ENCODE data around the gene TFDP2.
"Not testable (repeated sequence)": the region's sequence is repeated elsewhere in the genome, so short reads cannot be mapped to it uniquely, and the experiment has no call there.

Gene TFDP2

DNA sequence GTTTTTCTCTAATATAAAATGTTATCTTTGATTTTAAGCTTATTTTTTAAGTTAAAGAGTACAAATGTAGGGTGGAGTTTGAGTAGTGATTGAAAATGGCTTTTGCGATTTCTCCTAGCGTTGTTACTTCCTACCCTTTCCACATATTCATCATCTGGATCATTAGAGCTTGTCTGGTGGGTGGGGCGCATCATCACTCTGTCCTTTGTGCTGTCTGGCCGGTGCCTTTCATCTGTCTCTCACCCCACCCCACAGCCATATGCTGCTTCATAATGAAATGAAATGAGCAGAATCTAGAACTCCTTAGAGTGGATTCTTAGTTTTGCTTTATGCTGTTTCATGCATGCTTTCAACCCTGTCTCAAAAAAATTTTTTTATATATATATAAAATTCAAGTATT lies 228.6 kb downstream of the TFDP2 start:
- no peak for DNase-seq

DNA sequence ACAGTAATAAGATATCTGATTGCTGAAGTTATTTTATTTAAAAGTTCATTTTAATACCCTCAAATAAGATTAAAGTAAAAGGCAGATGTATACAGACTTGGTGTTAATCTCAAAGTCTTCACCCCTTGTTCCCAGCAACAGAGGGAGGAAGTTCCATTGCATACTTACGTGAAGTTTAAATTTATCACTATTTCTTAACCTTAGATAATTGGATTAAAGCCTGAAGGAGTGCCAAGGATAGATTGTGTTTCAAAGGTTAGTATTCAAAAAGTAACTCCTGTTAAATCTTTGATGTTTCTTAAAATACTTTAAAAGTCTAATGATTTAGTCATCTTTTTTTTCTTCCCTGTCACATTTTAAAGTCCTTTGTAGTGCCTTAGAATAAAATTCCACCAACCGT lies 233.6 kb downstream of the TFDP2 start:
- no peak for DNase-seq

DNA sequence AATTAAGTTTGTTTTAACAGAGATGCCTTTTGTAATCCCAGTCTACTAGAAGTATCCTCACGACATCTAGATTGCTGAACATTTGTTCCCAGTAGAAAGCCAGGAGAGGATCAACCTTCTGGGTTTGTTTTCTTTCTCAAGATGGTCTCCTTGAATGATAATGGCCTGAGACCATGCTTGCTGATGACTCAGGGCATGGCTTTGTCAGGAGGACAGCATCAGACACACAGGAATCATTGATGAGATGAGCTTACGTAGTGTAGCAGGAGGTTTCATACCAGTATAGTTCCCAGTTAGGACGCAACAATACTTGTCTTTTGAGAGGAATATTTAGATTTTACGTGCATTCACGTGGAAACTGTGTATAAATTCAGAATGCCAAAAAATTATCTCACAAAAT lies 234.3 kb downstream of the TFDP2 start:
- no peak for DNase-seq

DNA sequence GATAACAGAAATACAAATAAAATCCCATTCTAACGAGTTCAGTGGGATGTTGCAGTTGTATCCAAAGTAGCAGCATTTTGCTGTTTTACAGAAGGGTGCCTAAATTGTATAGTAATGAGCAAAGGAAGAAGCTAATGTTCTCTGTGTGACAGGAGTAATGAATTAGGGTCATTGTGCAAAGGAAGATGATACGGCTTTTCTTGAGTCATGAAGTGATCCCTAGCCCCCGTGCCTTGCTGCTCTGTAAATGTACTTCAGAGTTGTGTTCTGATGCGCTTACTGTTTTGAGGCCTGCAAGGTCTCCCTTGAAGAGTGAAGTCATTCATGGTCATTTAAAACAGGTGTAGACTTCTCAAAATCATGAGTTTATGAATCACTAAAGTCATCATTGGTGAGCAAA lies 235.0 kb downstream of the TFDP2 start:
- DNase-seq = no peak

DNA sequence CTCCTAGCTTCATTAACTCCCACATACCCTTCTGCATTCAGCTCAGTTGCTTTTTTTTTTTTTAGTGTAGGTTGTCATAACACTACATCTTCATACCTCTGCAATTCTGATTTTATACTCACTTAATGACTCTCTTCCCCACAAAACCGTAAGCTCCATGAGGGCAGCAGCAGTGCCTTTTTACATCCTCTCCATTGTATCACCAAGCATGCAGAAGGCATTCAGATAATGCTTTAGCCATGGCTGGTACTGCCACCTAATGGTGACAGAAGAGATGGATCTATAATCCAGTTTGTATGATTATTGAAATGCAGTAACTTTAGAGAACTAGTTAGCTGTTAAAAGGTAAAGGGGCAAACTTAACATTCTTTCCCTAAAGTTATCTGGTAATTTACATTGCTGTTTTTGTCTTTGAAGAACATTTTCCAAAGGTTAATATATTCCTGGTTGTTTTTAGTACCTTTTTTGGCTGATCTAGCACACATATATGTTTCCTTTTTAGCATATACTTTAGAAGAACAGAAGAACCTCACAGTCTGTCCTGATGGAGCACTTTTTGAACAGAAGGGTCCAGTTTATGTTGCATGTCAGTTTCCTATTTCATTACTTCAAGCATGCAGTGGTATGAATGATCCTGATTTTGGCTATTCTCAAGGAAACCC lies 236.1 kb downstream of the TFDP2 start:
- DNase-seq = peak in 4 of 5 donors; percentile 20 to 71 (median 32)

DNA sequence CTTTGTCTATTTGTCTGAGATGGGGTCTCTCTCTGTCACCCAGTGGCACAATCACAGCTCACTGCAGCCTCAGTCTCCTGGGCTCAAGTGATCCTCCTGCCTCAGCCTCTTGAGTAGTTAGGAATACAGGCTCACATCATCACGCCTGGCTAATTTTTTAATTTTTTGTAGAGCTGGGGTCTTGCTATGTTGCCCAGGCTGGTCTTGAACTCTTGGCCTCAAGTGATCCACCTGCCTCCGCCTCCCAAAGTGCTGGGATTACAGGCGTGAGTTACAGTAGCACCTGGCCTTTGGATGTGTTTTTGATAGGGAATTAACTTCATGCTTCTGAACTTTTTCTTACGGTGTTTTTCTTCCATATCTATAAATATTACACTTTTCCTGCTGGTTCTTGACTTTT lies 239.4 kb downstream of the TFDP2 start:
- DNase-seq = not testable (repeated sequence)

DNA sequence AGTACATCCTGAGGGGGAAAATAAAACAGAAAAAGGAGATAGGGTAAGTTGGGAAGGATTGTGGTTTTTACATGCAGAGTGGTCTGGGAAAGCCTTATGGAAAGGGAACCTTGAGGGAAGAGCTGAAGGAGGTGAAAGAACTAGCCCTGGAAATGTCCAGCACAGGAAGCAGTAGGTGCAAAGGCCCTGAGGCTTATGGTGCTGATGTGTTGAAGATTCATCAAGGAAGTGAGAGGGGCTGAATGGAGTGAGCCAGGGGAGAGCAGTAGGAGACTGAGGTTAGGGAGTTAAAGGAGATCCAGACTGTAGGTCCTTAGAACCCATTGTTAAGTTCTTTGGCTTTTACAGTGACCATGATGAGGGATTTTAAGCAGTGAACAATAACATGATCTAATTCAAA lies 239.9 kb downstream of the TFDP2 start:
- no peak for DNase-seq

DNA sequence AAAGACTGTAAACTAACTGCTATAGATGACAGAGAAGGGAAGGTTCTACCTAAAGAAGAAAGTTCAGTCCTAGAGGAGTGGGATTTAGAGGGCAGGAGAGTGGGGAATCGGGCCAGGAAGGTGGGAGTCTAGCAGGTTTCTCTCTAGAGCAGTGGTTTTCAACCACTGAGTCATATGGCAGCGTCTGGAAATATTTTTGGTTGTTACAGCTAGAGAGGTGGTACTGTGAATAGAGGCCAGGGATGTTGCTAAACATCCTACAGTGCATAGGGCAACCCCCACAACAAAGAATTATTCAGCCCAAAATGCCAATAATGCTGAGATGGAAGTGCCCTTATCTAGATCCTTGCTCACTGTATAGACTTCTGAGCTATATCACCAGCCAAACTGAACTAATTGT lies 244.2 kb downstream of the TFDP2 start:
- no peak for DNase-seq

DNA sequence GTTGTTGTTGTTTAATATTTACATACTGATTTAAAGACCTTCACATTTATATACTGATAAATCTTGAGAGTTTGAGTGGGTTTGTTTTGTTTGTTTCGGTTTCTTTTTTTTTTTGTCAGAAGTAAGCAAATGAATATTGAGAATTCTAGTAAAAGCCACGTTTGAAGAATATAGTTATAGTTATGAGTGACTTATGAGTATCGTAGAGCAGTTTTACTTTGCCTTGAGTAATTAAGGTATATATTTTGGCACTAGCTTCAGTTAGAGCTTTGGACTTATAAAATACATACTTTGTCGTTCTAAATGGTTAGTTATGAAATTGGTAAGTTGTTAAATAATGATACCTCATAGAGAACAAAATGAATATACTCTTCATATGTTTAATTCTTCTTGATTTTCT lies 245.1 kb downstream of the TFDP2 start:
- peak in 1 of 5 donors; percentile 4 for DNase-seq

DNA sequence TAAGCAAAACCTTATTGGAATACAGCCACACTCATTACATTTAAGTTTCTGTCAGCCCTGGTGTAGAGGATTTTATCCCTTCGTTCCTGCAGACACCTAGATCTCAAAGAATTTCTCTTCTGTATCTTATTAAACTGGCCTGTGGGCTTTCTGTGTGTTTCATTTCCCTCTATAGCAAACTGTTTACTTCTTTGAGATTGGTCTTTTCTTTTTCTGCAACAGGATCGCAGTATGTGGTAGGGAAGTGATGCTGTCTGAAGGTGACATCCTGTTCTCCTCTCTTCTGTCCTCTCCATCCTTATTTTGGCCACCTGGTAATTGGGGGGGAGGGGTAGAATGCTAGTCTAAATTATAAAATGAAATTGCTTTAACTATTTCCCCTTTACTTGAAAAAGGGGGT lies 247.4 kb downstream of the TFDP2 start:
- no peak for DNase-seq

DNA sequence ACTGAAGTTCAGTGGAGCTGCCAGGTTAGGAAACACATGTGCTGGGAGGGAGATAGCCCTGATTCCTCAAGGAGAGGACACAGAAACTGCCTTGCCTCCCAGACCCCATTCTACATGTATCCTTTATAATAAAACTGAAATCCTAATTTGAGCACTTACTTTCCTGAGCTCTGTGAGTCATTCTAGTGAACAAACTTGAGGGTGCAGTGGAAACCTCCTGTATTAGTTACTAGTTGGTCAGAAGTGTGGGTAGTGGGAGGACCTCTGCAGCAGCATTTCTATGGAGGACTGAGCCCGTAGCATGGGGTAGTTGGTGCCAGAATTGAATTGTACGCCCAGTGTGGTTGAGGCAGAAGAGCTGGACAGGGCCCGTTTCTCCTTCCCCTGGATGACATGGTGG lies 249.0 kb downstream of the TFDP2 start:
- DNase-seq = no peak

DNA sequence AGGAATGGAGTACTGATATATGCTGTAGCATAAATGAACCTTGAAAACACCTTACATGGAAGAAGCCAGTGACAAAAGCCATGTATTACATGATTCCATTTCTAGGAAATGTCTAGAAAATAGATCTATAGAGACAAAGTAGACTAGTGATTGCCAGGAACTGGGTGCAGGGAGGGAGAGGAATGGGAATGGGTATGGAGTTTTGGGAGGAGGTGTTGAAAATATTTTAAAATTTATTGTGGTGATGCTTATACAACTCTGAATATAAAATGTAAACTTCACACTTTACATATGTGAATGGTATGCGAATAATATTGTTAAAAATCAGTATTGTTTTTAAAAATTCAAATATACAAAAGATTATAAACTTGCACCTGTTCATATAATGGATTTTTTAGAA lies 250.4 kb downstream of the TFDP2 start:
- DNase-seq = no peak

DNA sequence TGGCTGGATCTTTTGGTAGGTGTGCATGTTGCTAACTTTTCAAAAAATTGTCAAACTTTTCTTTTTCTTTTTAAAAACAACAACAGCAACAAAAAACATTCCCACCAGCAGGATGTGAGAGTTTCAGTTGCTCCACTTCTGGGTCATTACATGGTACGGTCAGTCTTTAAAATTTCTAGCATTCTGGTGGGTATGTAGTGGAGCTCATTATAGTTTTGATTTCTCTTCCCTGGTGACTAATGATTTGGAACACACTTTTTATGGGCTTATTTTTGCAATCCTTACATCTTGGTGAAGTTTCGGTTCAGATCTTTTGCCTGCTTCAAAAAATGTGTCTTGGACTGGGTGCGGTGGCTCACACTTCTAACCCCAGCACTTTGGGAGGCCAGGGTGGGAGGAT lies 253.6 kb downstream of the TFDP2 start:
- no peak for DNase-seq

DNA sequence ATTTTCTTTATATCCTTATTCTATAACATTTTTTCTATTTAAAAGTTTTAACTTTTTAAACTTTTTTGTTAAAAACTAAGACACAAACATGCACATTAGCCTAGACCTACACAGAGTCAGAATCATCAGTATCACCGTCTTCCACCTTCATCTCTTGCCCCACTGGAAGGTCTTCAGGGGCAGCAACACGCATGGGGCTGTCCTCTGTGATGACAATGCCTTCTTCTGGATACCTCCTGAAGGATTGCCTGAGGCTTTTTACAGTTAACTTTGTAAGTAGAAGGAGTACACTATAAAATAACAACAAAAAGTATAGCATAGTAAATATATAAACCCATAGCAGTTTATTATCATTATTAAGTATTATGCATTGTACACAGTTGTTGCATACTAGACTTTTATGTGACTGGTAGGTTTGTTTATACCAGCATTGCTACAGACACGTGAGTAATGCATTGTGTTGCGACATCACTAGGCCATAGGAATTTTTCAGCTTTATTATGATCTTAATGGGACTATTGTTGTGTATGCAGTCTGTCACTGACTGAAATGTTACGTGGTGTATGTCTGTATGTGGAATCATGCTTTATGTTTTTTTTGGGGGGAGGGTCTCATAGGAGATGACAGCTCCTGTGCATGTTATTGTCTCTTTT lies 254.7 kb downstream of the TFDP2 start:
- no peak for DNase-seq
